Right ventricle myocardium inferior (tissue), 1 donor: Measurements from ENCODE around the gene TPSAB1. TPM values are rescaled to one million over a fixed set of nuclear protein-coding genes. Genes with fewer than 3 reads are reported as not detected.
"Not testable (repeated sequence)": the region's sequence is repeated elsewhere in the genome, so short reads cannot be mapped to it uniquely, and the experiment has no call there.

Experiments
- ATAC-seq: fragments of 200-7000 bp; cut with Tn5 transposase; one replicate; pipeline ENCODE4 v1.9.1; 2020; ENCODE audit warnings: mild to moderate bottlenecking, moderate library complexity
- DNase-seq: peaks from one replicate; pipeline ENCODE4 v3.0.0; 2021; ENCODE audit errors: missing footprints
- intact Hi-C: fragments of 100-400 bp; cut with DNase I; formaldehyde crosslinking; loops from one replicate; pipeline ENCODE4 v1.11.0; 2022
- total RNA-seq: library from RNA; stranded (reverse); fragmentation: NEBNext Ultra II Directional; extraction: Animal tissue kit (Norgen Biotek cat#: 25700); gene quantifications from one replicate; pipeline ENCODE4 v1.2.1, GENCODE V29; 2021
- donor health status: DM: no; HTN: yes; CAD: no; lungs with severe emphysema.

TPSAB1 gene
- total RNA-seq, 1 donor from 2014 or later, result 9.4 TPM

DNA sequence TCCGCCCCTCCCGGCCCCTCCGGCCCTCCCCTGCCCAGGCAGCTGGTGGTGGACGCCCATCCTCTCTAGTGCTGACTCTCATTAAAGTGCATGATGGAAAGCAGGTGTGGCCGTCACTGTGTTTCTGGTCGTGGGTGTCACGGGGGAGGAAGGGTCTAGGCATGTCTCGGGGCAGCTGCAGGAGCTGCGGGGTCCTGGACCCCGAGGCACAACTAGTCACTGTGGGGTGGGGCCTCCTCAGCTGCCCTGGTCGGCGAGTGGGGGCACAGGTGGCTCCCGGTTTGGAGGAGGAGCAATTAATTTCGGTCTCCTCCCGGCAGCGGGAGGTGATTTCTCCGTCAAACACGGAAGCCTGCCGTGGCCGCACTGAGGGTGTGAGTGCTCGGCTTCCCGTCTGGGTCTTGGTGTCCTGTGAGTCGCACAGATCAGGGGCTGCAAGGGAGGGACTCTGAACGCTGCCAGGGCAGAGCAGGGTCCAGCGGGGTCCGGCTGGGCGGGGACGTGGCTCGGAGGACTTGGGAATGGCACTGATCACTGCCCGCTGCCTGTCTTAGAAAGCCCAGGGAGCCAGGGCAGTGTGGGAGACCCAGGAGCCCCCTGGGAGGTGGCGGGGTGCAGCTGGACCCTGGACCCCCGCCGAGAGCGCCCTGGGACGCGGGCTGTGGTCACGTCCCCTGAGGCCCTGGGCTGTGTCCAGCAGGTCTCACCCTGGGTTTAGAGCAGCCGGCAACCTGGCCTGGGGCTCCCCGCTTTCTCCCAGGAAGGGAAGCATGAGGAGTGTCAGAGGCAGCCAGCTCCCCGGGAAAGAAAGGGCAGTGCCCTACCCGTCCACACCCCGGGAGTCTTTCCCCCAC lies 18.6 kb downstream of the TPSAB1 start:
- DNase-seq, result no peak
- intact Hi-C loops, result no loop called here
- ATAC-seq, result no peak

DNA sequence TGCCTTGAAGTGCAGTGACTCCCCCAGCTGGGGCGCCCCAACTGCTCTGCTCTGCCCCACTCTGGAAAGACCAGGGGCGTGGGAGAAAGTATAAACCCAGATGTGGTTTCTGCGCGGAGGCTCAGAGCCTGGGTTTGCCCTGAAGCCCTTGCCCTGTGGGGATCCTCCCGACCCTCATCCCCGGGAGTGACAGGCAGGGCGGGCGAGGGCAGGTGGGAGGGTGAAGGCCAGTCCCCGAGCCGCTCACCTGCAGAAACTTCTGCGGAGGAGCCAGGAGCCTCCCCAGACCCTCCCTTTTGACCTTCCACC lies 19.2 kb downstream of the TPSAB1 start:
- ATAC-seq, result no peak
- DNase-seq, result no peak
- intact Hi-C loops, result no loop called here

DNA sequence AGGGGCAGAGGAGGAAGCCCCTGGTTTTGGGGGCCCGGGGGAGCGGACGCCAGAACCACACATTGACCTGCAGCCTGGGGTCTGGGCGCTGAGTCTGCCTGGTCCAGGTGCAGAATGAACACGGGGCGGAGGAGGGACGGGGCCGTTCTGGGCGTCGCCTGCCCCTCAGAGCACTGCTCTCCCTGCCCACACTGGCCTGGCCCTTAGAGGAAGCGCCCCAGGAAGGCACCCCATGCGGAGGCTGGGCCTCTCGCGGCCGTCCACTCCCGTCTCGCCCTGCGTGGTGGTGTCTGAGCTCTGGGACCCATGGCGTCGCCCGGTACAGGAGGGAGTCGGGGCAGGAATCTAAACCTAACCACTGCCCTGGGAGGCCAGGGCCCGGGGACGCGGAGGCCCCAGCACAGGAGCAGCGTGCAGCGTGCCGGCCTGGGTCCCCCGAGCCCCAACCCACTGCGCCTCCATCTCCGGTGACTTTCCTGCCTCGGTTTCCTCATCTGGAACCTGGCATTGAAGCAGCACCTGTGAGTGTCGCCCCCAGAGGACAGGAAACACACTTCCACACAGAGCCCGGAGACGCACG lies 19.7 kb downstream of the TPSAB1 start:
- ATAC-seq, result no peak
- DNase-seq, result no peak
- intact Hi-C loops, result no loop called here

DNA sequence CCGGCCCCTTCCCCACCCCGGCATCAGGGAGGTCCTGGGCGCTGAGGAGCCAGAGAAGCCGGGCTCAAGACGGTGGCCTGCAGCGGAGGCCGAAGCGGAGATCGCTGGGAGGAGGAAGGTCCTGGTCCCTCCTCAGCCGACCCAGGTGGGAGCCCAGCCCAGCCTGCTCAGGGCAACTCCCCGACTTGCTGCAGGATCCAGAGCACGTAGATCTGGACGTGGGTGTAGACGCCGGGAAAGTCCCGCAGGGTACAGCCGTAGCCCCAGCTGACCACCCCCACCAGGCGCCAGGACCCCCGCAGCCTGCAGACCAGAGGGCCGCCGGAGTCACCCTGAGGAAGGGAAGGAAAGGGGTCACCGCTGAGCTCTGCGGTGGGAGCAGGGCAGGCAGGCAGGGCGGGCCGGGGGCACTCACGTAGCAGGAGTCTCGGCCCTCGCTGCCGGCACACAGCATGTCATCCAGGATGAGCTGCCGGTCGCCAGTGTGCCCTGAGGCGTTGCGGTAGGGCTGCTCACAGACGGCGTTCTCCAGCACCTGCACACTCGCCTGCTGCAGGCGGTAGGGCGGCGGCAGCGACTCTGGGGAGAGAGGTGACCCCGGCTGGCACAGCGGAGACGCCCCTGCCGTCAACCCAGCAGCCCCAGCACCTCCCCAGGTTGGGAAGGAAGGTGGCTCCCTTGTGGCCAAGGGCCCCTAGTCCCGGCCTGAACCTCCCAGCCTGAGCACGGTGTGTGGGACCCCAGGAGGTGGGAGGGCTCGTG lies 20.8 kb downstream of the TPSAB1 start:
- no peak for ATAC-seq

DNA sequence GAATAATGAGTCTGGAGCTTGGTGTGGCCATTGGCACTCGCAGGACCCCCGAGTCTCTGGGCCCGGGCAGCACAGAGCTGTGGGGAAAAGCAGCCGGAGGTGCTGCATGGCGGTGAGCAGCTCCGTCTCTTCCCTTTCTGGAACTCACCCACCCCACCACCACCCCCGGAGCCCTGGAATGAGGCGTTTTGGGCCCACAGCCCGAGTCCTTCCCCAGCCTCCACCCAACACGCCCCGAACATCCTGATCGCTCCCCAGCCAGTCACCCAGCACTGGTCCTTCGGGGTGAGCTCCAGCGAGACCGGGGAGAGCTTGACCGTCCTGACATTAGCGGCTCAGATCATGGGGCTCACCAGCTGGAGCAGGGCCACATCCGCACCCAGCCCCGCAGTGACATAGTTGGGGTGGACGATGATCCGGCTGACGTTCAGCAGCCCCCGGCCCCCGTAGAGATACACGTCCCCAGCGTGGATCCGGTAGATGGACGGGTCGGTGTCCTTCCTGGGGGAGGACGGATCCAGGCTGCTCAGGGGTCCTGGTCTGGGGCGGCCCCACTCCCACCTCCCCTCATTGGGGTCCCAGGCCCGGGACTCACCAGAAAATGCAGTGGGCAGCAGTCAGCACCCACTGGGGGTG lies 21.8 kb downstream of the TPSAB1 start:
- ATAC-seq (no peak), DNase-seq (no peak)
- intact Hi-C loops, result no loop called here

More for the DNA sequence above, 20.8 kb downstream of the TPSAB1 start:
- DNase-seq, result no peak
- intact Hi-C loops, result no loop called here

DNA sequence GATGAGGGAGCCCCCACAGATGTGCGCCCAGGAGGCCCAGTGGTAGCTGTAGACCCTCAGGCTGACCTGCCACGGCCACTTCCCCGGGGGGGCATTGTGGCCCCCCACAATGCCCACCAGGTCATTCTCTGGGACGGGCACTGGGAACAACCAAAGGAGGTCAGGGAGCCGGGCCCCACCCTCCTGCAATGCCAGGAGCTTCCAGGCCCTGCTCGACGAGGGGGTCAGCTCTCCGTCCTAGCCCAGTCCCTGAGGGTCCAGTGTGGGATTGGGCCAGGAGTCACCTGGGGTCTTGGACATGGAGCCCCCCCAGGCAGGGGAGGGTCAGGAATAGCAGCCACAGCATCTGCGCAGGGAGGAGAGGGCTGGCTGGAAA lies 22.3 kb downstream of the TPSAB1 start:
- intact Hi-C loops, result no loop called here
- no peak for ATAC-seq
- no peak for DNase-seq

DNA sequence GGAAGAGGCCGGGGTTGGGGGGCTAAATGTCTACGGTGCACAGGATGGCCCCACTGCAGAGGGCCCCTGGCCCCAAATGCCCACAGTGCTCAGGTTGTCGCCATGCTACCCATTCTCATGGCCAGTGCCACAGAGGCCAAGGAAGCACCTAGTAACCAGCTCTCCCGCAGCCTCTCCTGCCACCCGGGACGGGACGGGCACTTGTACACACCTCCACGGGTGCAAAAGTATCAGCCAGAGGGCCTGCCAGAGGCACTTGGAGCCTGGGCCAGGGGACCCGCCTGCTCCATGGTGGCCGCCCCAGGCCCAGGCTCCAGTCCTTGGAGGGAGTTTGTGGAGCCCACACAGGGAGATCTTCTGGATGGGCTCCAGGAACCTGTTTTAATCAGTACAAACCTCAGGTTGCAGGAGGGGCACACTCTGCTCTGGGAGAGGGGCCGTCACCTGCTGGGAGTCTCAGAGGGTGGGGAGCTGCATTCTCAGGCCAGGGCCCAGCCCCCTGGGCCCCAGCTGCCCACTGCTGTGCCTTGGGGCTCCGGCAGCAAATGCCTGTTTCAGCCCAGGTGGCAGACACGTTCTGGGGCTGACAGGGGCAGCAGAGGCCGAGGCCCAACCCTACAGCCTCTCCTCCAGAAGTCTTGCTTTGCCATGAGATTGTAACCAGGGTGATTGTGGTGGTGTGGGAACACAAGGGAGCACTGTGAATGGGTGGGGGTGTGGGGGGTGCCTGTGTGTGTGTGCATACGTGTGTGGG lies 23.3 kb downstream of the TPSAB1 start:
- no peak for ATAC-seq
- no peak for DNase-seq
- intact Hi-C loops, result no loop called here

DNA sequence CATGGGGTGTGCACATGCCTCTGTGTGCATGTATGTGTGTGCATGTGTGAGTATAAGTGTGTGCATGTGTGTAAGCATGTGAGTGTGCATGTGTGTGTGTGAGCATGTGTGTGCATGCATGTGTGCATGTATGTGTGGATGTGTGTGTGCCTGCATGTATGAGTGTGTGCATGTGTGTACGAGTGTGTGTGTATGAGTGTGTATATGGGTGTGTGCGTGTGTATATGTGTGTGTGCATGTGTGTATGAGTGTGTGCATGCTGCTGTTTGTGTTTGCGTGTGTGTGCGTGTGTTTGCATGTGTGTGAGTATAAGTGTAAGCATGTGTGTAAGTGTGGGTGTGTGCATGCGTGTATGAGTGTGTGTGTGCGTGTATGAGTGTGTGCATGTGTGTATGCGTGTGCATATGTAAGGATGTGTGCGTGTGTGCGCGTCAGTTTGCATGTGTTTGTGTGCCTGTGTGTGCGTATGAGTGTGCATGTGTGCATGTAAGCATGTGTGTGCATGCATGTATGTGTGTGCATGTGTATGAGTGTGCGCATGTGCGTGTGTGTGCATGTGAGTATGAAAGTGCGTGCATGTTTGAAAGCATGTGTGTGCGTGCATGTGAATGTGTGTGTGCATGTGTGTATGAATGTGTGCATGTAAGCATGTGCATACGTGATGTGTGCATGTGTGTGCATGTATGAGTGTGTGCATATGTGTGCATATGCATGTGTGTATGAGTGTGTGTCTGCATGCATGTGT lies 24.0 kb downstream of the TPSAB1 start:
- intact Hi-C loops, result no loop called here
- DNase-seq (no peak), ATAC-seq (no peak)

DNA sequence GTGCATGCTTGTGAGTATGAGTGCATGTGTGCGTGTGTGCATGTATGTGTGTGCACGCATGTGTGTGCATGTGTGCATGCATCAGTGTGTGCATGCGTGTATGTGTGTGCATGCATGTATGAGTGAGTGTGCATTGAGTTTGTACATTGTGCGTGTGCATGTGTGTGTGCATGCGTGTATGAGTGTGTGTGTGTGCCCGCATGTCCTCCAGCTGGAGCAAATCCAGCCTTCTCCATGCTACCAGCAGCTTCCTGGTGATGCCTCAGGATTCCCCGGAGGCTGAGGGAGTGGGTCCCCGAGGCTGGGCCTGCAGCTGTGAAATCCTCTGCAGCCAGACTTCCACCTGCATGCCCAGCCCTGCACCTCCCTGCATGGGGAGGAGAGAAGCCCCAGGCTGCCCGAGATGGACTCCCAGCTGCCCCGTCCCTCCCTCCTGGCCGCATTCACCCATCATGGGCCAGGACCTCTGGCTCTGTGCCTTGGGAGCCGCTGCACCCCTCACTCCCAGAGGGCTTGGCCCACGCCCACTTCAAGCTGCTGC lies 24.7 kb downstream of the TPSAB1 start:
- intact Hi-C loops, result no loop called here
- peak; percentile 22 for DNase-seq
- ATAC-seq, result no peak

DNA sequence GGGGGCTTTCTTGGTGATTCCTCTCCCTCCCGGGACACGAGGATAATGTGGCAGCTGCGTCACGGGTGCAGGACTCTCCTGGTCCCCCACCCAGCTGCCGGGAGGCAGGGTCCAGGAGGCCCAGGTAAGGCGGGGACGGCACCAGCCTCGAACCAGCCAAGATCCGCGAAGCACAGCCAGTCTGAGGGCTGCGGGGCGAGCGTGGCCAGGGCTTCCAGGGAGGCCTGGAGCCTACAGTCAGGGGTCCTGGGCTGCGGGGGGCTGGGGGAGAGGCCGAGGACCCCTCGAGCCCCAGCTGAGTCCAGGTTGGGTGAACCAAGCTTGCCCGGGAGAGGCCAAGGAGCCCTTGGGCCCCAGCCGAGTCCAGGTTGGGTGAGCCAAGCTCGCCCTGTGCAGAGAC lies 25.3 kb downstream of the TPSAB1 start:
- intact Hi-C loops, result no loop called here
- DNase-seq (peak; percentile 23), ATAC-seq (no peak)

DNA sequence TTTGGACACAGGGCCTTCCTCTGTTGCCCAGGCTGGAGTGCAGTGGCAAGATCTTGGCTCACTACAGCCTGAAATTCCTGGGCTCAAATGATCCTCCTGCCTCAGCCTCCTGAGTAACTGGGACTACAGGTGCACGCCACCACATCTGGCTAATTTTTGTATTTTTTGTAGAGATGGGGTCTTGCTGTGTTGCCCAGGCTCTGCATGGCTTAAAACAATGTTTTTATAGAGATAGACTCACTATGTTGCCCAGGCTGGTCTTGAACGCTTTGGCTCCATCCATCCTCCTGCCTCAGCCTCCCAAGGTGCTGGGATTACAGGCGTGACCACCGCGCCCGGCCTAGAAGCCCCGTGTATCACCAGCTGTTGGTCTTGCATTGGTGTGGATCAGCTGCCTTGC lies 28.9 kb downstream of the TPSAB1 start:
- DNase-seq, ATAC-seq, intact Hi-C loops: not testable (repeated sequence)

DNA sequence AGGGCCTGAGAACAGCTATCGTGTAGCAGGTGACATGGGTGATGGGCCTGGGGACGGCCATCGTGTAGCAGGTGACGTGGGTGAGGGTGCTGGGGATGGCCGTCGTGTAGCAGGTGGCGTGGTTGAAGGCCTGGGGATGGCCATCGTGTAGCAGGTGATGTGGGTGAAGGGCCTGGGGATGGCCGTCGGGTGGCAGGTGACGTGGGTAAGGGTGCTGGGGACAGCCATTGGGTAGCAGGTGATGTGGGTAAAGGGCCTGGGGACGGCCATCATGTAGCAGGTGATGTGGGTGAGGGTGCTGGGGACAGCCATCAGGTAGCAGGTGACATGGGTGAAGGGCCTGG lies 30.8 kb downstream of the TPSAB1 start:
- intact Hi-C loops, result no loop called here
- ATAC-seq (no peak), DNase-seq (no peak)

DNA sequence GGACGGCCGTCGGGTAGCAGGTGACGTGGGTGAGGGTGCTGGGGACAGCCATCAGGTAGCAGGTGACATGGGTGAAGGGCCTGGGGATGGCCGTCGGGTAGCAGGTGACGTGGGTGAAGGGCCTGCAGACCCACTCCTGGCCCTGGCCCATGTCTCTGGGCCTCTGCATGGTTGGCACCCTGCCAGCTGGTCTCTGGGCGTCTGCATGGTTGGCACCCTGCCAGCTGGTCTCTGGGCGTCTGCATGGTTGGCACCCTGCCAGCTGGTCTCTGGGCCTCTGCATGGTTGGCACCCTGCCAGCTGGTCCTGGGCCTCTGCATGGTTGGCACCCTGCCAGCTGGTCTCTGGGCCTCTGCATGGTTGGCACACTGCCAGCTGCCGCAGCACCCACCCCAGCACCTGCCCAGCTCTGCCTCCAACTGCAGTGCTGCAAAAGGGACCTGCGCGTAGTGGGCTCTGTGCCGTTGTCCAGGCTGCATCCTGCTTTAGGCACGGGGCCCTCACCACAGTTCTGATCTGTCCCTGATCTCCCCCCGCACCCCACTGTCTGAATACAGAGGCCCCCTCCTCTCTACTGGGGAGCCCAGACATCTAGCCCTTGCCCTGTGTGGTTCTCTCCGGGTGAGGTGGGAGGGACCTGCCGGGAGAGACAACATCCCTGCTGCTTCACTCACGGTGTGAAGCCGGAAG lies 31.4 kb downstream of the TPSAB1 start:
- intact Hi-C loops, ATAC-seq: not testable (repeated sequence)
- DNase-seq, result peak; percentile 49

DNA sequence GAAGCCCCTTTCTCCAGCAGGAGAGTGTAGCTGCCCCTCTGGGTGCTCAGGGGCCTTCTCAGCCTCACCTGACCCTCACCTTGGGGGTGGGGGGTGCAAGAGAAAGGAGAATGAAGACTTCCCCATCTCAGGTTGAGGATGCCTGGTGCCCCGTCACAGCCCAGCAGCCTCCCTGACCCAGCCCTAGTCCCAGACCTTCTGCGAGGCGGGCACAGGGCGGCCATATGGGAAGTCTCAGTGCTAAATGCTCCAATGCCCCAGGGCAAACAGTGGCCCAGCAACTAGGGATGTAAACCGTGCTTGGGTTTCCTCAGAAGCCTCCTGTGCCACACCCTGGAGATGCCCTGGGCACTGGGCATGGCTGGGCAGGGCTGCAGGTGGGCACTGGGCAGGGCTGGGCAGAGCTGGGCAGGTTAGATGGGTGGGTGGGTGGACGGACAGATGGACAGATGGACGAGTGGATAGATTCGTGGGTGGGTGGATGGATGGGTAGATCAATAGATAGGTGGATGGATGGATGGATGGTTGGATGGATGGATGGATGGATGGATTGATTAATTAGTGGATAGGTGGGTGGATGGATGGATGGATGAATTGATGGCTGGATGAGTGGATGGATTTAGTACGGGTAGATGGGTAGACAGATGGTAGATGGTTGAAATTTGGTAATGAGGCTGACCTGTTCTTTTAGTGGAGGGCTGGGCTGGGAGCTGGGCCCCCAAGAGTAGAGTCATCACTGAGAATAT lies 32.1 kb downstream of the TPSAB1 start:
- ATAC-seq, result no peak
- peak; percentile 47 for DNase-seq
- intact Hi-C loops, result no loop called here

DNA sequence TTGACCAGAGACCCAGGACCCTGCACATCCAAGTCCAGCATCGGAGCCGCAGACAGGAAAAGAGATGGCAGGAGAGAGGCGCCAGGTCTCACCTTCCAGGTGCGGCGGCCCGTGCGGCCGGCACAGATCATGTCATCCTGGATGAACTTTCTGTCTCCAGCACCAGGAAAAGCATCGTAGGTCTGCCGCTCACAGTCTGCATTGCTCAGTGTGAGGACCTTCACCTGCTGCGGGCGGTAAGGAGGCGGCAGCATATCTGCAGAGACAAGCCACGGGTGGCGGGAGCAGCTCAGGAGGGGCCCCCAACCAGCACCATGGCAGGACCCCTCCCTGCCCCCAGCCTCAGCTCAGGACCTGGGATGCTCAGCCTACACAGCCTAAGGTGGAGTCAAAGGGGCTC lies 33.3 kb downstream of the TPSAB1 start:
- DNase-seq (peak; percentile 44), ATAC-seq (no peak)
- intact Hi-C loops, result no loop called here

DNA sequence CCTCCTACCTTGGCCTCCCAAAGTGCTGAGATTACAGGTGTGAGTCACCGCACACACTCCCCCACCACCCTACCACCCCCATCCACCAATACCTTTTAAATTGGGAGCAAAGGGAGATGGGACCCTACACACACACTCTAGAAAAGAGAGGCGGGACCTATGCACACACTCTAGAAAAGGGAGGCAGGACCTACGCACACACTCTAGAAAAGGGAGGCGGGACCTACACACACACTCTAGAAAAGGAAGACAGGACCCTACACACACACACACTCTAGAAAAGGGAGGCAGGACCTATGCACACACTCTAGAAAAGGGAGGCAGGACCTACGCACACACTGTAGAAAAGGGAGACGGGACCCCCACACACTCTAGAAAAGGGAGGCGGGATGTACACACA lies 34.3 kb downstream of the TPSAB1 start:
- intact Hi-C loops, result no loop called here
- ATAC-seq (no peak), DNase-seq (no peak)
